Lung (tissue), 12 donors: Measurements from ENCODE around the gene ACAT2. TPM values are rescaled to one million over a fixed set of nuclear protein-coding genes. Genes with fewer than 3 reads are reported as not detected.
"Not testable (repeated sequence)": the region's sequence is repeated elsewhere in the genome, so short reads cannot be mapped to it uniquely, and the experiment has no call there.

Source experiments
- ATAC-seq: fragments of 200-7000 bp; cut with Tn5 transposase; one replicate; pipeline ENCODE4 v1.9.1; 2020; ENCODE audit warnings: moderate number of reproducible peaks; ENCODE audit not compliant: insufficient read depth, low FRiP score
- DNase-seq, 3 donors: peaks; one replicate each; pipeline ENCODE4 v3.0.0-alpha.2; 2013 to 2017
- H3K27ac ChIP-seq, 2 donors: one replicate each; pipeline ENCODE4 v1.5.1; 2013; ENCODE audit warnings: mild to moderate bottlenecking in 2 of 2, moderate library complexity in 2 of 2, control low read depth in 1 of 2, inconsistent platforms in 1 of 2, low read depth in 1 of 2, low read length in 1 of 2
- H3K27me3 ChIP-seq, 3 donors: one replicate each; pipeline ENCODE4 v1.5.1; 2013; ENCODE audit warnings: low read length in 2 of 3; ENCODE audit not compliant: control insufficient read depth in 3 of 3, insufficient read depth in 3 of 3
- H3K36me3 ChIP-seq, 4 donors: one replicate each; pipeline ENCODE4 v1.5.1; 2013; ENCODE audit warnings: low read length in 4 of 4, mild to moderate bottlenecking in 1 of 4, moderate library complexity in 1 of 4; ENCODE audit not compliant: control insufficient read depth in 4 of 4, insufficient read depth in 4 of 4
- H3K4me1 ChIP-seq, 5 donors: one replicate each; pipeline ENCODE4 v1.5.1; 2013; ENCODE audit warnings: low read length in 5 of 5, mild to moderate bottlenecking in 2 of 5, moderate library complexity in 1 of 5; ENCODE audit not compliant: control insufficient read depth in 5 of 5, insufficient read depth in 5 of 5
- H3K4me3 ChIP-seq: one replicate; pipeline ENCODE4 v1.5.1; 2013; ENCODE audit warnings: mild to moderate bottlenecking, control low read depth, moderate library complexity
- H3K9ac ChIP-seq, 2 donors: one replicate each; pipeline ENCODE4 v1.5.1; 2013; ENCODE audit warnings: low read length in 2 of 2, control low read depth in 1 of 2; ENCODE audit not compliant: insufficient read depth in 1 of 2
- H3K9me3 ChIP-seq, 4 donors: one replicate each; pipeline ENCODE4 v1.5.1; 2013; ENCODE audit warnings: low read length in 3 of 4, mild to moderate bottlenecking in 1 of 4, moderate library complexity in 1 of 4; ENCODE audit not compliant: control insufficient read depth in 4 of 4, insufficient read depth in 3 of 4
- whole genome bisulfite sequencing, 2 donors: extraction: QIAGEN DNeasy Blood & Tissue Kit; methylation state at CpG; one replicate each; pipeline ENCODE4 v1.1.7; 2013; 5-methylcytosine and 5-hydroxymethylcytosine counted together
- polyA plus RNA-seq, 2 donors: library from polyadenylated mRNA; stranded (reverse); fragments of 200-250 nt; gene quantifications; one replicate each; pipeline ENCODE4 v1.2.1, GENCODE V29; 2013
- total RNA-seq, 2 donors: library from RNA; depleted of rRNA in 1 of 2; stranded (reverse); fragments of >200 nt in 1 of 2; gene quantifications; one replicate each; pipeline ENCODE4 v1.2.1, GENCODE V29; 2014 to 2021
- TF ChIP-seq, protein P1 (sequence below): IDR thresholded peaks from 2 replicates; pipeline ENCODE4 v1.5.1; 2012; ENCODE audit warnings: mild to moderate bottlenecking; ENCODE audit errors: control extremely low read depth, extremely low read depth
- donor health status: control.
- donor health status: control.
- donor health status: Bipolar disorder and iron deficiency.
- donor health status: healthy.
- donor health status: DM: yes; HTN: yes; CAD: no.

The ACAT2 gene
- total and polyA plus RNA-seq, 4 donors: 20.8 to 84.4 (median 67.6) TPM

DNA sequence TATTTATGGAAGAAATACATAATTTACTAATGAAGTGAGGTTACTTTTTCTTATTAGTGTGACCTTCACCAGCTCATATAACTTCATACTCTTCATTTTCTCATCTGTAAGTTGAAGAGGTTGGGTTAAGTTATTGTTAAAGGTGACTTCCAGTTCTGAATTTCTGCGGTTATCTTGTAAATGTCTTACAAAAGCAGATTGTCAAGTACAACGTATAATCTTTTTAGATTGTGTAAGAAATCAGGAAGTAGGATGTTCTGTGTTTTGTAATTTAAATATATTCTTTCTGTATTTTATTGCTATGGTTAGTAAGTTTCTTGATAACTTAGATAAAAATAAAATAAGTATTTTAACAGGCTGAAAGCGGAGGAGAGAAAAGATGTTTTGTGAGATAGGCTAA, 22.5 kb upstream of the ACAT2 start:
- Histone ChIP-seq H3K36me3 (peaks cover 7 to 38% (median 14%) of the 10 kb centered on the region in 4 donors), H3K9me3 (no peaks in the 10 kb centered on the region), H3K27ac (no peak overlapping the region), H3K4me1 (peaks cover 0 to 5% (median 0%) of the 10 kb centered on the region in 5 donors), H3K9ac (no peak overlapping the region), H3K27me3 (no peaks in the 10 kb centered on the region), H3K4me3 (no peak overlapping the region)
- ATAC-seq (no peak), DNase-seq (no peak)
- TF ChIP-seq, protein P1, sequence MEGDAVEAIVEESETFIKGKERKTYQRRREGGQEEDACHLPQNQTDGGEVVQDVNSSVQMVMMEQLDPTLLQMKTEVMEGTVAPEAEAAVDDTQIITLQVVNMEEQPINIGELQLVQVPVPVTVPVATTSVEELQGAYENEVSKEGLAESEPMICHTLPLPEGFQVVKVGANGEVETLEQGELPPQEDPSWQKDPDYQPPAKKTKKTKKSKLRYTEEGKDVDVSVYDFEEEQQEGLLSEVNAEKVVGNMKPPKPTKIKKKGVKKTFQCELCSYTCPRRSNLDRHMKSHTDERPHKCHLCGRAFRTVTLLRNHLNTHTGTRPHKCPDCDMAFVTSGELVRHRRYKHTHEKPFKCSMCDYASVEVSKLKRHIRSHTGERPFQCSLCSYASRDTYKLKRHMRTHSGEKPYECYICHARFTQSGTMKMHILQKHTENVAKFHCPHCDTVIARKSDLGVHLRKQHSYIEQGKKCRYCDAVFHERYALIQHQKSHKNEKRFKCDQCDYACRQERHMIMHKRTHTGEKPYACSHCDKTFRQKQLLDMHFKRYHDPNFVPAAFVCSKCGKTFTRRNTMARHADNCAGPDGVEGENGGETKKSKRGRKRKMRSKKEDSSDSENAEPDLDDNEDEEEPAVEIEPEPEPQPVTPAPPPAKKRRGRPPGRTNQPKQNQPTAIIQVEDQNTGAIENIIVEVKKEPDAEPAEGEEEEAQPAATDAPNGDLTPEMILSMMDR: no peak
- 40 to 62% methylated on average over 3 of the region's 3 CpGs for WGBS, 2 donors

- WGBS, 2 donors: 84 to 96% methylated on average over 1 of the region's 1 CpG
Observed at GRCh38 chr6:159742165-159742564, 19.7 kb upstream of the ACAT2 start.

GRCh38 chr6:159745081-159745480, 16.8 kb upstream of the ACAT2 start:
- H3K9ac ChIP-seq: no peak overlapping the region
- no peak overlapping the region for H3K27ac ChIP-seq
- WGBS, 2 donors: 88 to 91% methylated on average over 7 of the region's 7 CpGs
- ATAC-seq (no peak), DNase-seq (no peak)
- no peaks in the 10 kb centered on the region for H3K27me3 ChIP-seq
- TF ChIP-seq, protein P1: no peak
- H3K4me3 ChIP-seq: no peak overlapping the region
- peaks cover 0 to 3% (median 0%) of the 10 kb centered on the region in 5 donors for H3K4me1 ChIP-seq
- H3K9me3 ChIP-seq: no peaks in the 10 kb centered on the region
- peaks cover 20 to 61% (median 22%) of the 10 kb centered on the region in 4 donors for H3K36me3 ChIP-seq

More at GRCh38 chr6:159742165-159742564, 19.7 kb upstream of the ACAT2 start:
- no peak overlapping the region for H3K9ac ChIP-seq
- peaks cover 17 to 61% (median 25%) of the 10 kb centered on the region in 4 donors for H3K36me3 ChIP-seq
- no peak overlapping the region for H3K4me3 ChIP-seq
- no peaks in the 10 kb centered on the region for H3K9me3 ChIP-seq
- ATAC-seq (no peak), DNase-seq (no peak)
- TF ChIP-seq, protein P1: no peak
- H3K4me1 ChIP-seq: peaks cover 0 to 7% (median 0%) of the 10 kb centered on the region in 5 donors
- no peaks in the 10 kb centered on the region for H3K27me3 ChIP-seq
- no peak overlapping the region for H3K27ac ChIP-seq

- TF ChIP-seq, protein P1: no peak
- no peaks in the 10 kb centered on the region for H3K27me3 ChIP-seq
- ATAC-seq (no peak), DNase-seq (no peak)
- no peak overlapping the region for H3K4me3 ChIP-seq
- no peak overlapping the region for H3K27ac ChIP-seq
- WGBS, 2 donors: 93 to 97% methylated on average over 1 of the region's 1 CpG
- peaks cover 18 to 55% (median 25%) of the 10 kb centered on the region in 4 donors for H3K36me3 ChIP-seq
- H3K9me3 ChIP-seq: no peaks in the 10 kb centered on the region
- peaks cover 0 to 3% (median 0%) of the 10 kb centered on the region in 5 donors for H3K4me1 ChIP-seq
- no peak overlapping the region for H3K9ac ChIP-seq
Observed at GRCh38 chr6:159746759-159747158, 15.1 kb upstream of the ACAT2 start.

DNA sequence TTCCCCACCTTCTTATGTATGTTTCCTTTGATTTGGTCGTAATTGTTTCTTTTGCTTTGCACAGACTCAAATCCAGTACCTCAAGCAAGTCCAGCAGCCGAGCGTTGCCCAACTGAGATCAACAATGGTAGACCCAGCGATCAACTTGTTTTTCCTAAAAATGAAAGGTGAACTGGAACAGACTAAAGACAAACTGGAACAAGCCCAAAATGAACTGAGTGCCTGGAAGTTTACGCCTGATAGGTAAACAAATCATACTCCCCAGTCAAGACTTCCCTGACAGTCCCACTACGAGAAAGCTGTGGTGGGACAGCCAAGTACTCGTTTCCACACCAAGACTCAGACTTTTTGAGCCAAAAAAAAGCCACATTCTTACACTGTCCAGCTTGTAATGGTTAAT, 13.7 kb upstream of the ACAT2 start:
- not testable (repeated sequence) for DNase-seq, ATAC-seq, H3K9me3 ChIP-seq, H3K27me3 ChIP-seq, H3K4me3 ChIP-seq, H3K4me1 ChIP-seq, H3K9ac ChIP-seq, H3K27ac ChIP-seq
- H3K36me3 ChIP-seq: peaks cover 18 to 53% (median 26%) of the 10 kb centered on the region in 4 donors
- WGBS, 2 donors: 82 to 85% methylated on average over 7 of the region's 7 CpGs
